Liver (tissue), 3 donors: ENCODE data around the gene TKTL2.

Experiments used
- ATF3 ChIP-seq: IDR thresholded peaks from 2 replicates; pipeline ENCODE4 v1.6.1; 2016; ENCODE audit warnings: antibody characterized with exemption
- CTCF ChIP-seq: fragments of 150-350 bp; IDR thresholded peaks from 2 replicates; pipeline ENCODE4 v1.5.1; 2017; ENCODE audit warnings: improper control_type of control experiment, low read depth, low read length; ENCODE audit not compliant: missing input control
- EGR1 ChIP-seq, 2 donors: IDR thresholded peaks; 2 replicates each; pipeline ENCODE4 v1.6.1; 2016 to 2018; ENCODE audit warnings: antibody characterized with exemption in 2 of 2, low read depth in 2 of 2
- GABPA ChIP-seq, 2 donors: IDR thresholded peaks in 1 of 2; conservative IDR thresholded peaks in 1 of 2; 2 replicates each; pipeline ENCODE4 v1.6.1; 2016; ENCODE audit warnings: antibody characterized with exemption in 2 of 2, mild to moderate bottlenecking in 1 of 2, moderate library complexity in 1 of 2
- RAD21 ChIP-seq, 2 donors: IDR thresholded peaks; 2 replicates each; pipeline ENCODE4 v1.6.1; 2016; ENCODE audit warnings: antibody characterized with exemption in 2 of 2, mild to moderate bottlenecking in 2 of 2
- REST ChIP-seq: IDR thresholded peaks from 2 replicates; pipeline ENCODE4 v1.6.1; 2016; ENCODE audit warnings: antibody characterized with exemption, mild to moderate bottlenecking
- RXRA ChIP-seq, 2 donors: IDR thresholded peaks; 2 replicates each; pipeline ENCODE4 v1.6.1; 2017 to 2018; ENCODE audit warnings: antibody characterized with exemption in 2 of 2, mild to moderate bottlenecking in 1 of 2
- YY1 ChIP-seq: IDR thresholded peaks from 2 replicates; pipeline ENCODE4 v1.6.1; 2016; ENCODE audit warnings: antibody characterized with exemption, mild to moderate bottlenecking
- ZBTB33 ChIP-seq: IDR thresholded peaks from 2 replicates; pipeline ENCODE4 v1.6.1; 2016; ENCODE audit warnings: antibody characterized with exemption
- donor health status: healthy.
- donor health status: healthy.

GRCh38 chr4:163462556-163462955 is 11.0 kb downstream of the TKTL2 start:
- TF ChIP-seq CTCF, result no peak
- TF ChIP-seq YY1, result no peak
- TF ChIP-seq RXRA (IDR thresholded peaks at IDR 0.05), result no peak
- no peak for TF ChIP-seq GABPA (IDR thresholded peaks at IDR 0.05 in 1 of 2, conservative IDR thresholded peaks at IDR 0.05 in 1 of 2)
- no peak for TF ChIP-seq ATF3
- TF ChIP-seq RAD21 (IDR thresholded peaks at IDR 0.05), result no peak
- TF ChIP-seq ZBTB33, result no peak
- no peak for TF ChIP-seq EGR1 (IDR thresholded peaks at IDR 0.05; ENCODE audit: low read depth in 2 of 2)
- no peak for TF ChIP-seq REST
